VCaP (cell line): Measurements from ENCODE around the gene CRHR1.

Experiments
- H3K27ac ChIP-seq: fragments of 450-650 bp; 2 replicates; pipeline ENCODE4 v1.5.1; 2017
- TF ChIP-seq, protein P1 (sequence below): fragments of 450-650 bp; conservative IDR thresholded peaks from 2 replicates; pipeline ENCODE4 v1.5.1; 2017; ENCODE audit warnings: mild to moderate bottlenecking, moderate library complexity

The CRHR1 gene

DNA sequence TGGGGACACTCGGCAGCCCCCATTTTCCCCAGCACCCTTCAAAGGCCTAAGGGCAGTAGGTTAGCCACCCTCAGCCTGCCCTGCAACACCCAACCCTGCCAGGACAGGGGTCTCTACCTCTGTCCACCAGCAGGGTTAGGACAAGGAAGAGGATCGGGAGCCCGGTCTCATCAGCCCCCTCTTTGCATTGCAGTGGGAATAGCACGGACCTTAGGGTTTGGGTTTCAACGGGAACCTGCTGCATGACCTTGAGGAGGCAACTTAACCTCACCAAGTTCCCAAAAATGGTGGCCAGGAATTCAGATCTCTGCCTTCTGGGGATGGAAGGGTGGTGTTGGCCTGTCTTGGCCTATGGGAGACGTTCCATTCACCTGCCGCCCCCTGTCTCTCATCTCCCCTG lies 40.4 kb downstream of the CRHR1 start:
- H3K27ac ChIP-seq = no peak overlapping the region
- TF ChIP-seq, protein P1, sequence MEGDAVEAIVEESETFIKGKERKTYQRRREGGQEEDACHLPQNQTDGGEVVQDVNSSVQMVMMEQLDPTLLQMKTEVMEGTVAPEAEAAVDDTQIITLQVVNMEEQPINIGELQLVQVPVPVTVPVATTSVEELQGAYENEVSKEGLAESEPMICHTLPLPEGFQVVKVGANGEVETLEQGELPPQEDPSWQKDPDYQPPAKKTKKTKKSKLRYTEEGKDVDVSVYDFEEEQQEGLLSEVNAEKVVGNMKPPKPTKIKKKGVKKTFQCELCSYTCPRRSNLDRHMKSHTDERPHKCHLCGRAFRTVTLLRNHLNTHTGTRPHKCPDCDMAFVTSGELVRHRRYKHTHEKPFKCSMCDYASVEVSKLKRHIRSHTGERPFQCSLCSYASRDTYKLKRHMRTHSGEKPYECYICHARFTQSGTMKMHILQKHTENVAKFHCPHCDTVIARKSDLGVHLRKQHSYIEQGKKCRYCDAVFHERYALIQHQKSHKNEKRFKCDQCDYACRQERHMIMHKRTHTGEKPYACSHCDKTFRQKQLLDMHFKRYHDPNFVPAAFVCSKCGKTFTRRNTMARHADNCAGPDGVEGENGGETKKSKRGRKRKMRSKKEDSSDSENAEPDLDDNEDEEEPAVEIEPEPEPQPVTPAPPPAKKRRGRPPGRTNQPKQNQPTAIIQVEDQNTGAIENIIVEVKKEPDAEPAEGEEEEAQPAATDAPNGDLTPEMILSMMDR = no peak

DNA sequence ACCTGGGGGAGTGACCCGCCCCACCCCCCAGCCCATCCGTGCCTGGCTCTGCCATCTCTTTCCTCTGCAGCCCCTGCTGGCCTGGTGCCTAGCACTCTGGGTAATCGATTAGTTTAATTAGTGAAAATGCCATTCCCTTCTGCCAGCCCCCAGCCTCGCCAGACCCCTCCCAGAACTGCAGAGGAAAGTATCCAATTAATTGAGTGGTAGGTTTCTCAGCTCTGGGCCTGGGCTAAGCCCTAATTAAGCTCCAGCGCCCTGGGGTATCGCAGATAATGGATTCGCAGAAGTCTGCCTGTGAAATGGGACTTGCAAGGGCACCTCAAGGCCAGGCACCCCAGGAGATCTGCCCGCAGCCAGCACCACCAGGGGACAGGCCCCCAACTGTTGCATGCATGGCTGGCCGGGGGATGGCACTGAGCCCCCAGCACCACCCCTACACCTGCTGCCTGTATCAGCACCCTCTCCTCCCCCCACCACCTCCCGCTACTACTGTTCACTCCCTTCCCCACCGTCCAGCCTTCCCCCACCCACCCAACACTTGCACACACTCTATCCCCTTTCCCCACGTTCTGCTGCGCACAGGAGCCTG lies 40.9 kb downstream of the CRHR1 start:
- no peak overlapping the region for H3K27ac ChIP-seq
- TF ChIP-seq, protein P1 = no peak

DNA sequence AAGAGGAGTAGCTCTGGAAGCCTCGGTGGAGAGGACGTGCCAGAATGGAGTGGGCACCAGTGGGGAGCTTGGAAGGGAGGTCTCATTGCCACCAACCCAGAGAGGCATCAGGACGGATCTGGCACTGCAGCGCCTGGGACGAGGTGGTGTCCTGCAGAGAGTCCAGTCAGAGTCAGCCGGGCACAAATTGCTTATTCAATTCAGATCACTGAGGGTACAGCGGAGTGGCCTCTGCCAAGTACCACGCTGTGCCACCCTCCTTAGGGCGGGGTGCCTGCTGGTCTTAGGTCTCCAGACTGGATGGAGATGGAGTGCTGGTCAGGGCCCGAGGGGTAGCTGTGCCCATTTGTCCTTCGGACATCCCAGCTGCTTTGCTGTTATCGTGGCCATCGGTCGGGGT lies 41.7 kb downstream of the CRHR1 start:
- no peak overlapping the region for H3K27ac ChIP-seq
- TF ChIP-seq, protein P1 = no peak

DNA sequence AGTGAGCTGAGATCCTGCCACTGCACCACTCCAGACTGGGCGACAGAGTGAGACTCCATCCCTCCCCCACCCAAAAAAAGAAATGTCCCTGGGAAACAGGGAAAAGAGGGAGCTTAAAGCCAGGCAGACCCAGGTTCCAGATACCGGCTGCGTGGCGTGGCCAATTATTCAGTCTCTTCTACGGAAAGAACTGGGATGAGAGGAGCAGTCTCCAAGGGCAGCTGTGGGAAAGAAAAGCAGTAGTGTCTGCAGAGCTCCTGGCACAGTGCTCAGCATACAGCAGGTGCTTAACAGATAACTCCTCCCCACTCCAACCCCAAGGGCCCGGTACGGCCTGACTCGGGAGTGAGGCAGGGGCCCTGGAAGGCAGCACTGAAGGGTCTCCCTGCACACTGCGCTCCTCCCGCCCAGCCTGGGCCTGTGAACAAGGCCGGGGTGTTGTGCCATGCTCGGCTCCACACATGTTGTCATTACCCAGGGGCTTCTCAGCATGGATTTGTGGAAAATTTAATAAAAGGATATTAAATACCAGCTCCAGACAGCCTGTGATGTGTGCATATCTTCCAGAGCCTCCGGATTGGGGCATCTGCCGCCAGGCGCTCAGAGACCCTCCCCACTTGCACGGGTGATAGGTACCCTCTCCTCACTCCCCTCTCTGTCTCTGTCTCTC lies 42.9 kb downstream of the CRHR1 start:
- TF ChIP-seq, protein P1 = no peak
- peak overlapping the region; percentile 10; the same call in 1 of the 2 replicates for H3K27ac ChIP-seq

DNA sequence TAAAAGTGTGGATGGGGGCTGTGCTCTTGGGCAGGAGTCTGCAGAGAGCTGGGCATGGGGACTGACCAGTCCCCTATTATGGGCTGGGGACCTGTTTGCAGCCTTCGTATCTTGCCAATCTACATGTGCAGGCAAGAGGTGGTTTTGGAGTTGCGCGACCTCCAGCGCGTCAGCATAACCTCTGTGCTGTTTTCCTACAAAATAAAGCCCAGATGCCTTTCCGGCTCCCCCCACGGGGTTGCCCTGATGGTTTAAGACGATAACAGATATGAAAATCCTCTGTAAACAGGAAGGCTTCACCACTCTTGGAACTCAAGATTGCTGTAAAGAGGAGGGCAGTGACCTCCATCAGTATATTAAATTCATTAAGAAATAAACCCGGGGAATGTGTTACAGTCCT lies 44.1 kb downstream of the CRHR1 start:
- H3K27ac ChIP-seq = peak overlapping the region; percentile 10; the same call in 1 of the 2 replicates
- TF ChIP-seq, protein P1 = no peak

DNA sequence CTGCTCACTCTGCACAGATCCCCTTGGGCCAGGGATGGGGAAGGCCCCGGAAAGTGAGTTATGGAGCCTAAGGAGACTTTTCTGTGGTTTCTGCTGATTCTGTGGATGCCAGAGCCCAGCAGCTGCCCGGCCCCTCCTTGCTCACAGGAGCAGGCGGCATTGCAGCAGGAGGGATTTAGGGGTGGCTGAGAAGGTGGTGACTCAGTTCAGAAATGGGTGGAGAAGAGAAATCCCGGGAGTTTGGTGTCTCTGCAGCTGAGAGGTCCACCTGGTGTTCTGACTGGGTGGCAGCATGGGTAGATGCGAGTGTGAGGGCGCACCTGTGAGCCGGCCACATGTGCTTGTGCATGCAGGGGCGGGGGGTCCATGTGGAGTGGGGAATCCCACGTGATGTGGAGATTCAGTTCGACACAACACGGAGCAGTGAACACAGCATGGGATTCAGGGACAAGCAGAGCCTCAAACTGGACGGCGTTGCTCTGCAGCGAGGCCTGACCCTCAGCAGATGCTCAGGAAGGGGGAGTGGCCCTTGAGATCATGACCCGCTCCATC lies 44.5 kb downstream of the CRHR1 start:
- TF ChIP-seq, protein P1 = peak; percentile 18; the same call in 1 of the 2 replicates
- H3K27ac ChIP-seq = peak overlapping the region; percentile 10; the same call in 1 of the 2 replicates

DNA sequence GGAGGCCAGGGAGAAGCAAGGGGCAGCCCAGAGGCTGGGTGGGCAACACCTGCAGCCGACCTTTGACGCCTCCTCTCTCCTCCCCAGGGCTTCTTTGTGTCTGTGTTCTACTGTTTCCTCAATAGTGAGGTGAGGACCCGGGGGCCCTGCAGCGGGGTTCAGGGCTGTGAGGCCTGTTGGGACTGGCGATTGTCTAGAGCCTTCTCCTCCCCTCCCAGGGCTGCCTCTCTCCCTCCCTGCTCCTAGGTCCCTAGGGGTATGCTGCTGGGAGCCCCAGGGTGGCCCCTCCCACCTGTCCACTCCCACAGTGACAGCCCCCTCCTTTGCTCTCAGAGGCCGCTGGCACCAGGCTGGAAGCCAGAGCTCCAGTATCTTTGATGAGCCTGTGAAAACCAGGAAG lies 49.8 kb downstream of the CRHR1 start:
- no peak overlapping the region for H3K27ac ChIP-seq
- TF ChIP-seq, protein P1 = no peak
